ENCODE measurements around the gene USP5.

DNA sequence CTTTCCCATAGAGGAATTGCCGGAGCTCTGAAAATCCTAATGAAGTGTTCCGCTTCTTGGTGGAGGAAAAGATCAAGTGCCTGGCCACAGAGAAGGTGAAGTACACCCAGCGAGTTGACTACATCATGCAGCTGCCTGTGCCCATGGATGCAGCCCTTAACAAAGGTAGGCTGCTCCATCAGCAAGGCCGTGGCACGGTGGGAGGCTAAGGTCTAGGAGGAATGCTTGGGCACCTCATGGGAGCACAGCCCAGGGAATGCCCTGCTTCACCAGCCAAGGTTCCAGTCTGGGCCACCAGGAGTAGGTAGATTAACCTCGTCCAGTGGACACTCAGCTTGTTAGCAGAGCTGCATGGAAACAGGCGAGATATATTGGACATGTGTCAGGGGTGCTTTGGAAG is 9.0 kb downstream of the USP5 start:
- TF ChIP-seq, protein P1, sequence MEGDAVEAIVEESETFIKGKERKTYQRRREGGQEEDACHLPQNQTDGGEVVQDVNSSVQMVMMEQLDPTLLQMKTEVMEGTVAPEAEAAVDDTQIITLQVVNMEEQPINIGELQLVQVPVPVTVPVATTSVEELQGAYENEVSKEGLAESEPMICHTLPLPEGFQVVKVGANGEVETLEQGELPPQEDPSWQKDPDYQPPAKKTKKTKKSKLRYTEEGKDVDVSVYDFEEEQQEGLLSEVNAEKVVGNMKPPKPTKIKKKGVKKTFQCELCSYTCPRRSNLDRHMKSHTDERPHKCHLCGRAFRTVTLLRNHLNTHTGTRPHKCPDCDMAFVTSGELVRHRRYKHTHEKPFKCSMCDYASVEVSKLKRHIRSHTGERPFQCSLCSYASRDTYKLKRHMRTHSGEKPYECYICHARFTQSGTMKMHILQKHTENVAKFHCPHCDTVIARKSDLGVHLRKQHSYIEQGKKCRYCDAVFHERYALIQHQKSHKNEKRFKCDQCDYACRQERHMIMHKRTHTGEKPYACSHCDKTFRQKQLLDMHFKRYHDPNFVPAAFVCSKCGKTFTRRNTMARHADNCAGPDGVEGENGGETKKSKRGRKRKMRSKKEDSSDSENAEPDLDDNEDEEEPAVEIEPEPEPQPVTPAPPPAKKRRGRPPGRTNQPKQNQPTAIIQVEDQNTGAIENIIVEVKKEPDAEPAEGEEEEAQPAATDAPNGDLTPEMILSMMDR (conservative IDR thresholded peaks at IDR 0.05 in 1 of 2, IDR thresholded peaks at IDR 0.05 in 1 of 2; ENCODE audit: extremely low read depth in 1 of 2, insufficient read depth in 1 of 2, low read depth in 1 of 2, low read length in 2 of 2): no peak
- no peak for TF ChIP-seq EZH2 (IDR thresholded peaks at IDR 0.05; ENCODE audit: borderline replicate concordance, low read length)

Measured in mammary epithelial cell (primary cell).